Mesodermal cell (in vitro differentiated cells): ENCODE data around the gene FNDC10.

Source experiments
- H3K27ac ChIP-seq: 2 replicates; pipeline ENCODE4 v1.7.0; 2013; ENCODE audit warnings: mild to moderate bottlenecking, low read depth, low read length, moderate library complexity; ENCODE audit not compliant: severe bottlenecking
- H3K36me3 ChIP-seq: 2 replicates; pipeline ENCODE4 v1.7.1; 2013; ENCODE audit warnings: mild to moderate bottlenecking, low read length, moderate library complexity; ENCODE audit not compliant: control insufficient read depth, insufficient read depth
- H3K4me1 ChIP-seq: one replicate; pipeline ENCODE4 v1.7.1; 2013; ENCODE audit warnings: mild to moderate bottlenecking, low read length; ENCODE audit not compliant: insufficient read depth, control insufficient read depth, poor library complexity, severe bottlenecking
- H3K4me3 ChIP-seq: 2 replicates; pipeline ENCODE4 v1.7.0; 2013; ENCODE audit warnings: low read length, control low read depth, mild to moderate bottlenecking; ENCODE audit not compliant: insufficient read depth, poor library complexity, severe bottlenecking; ENCODE audit errors: extremely low read depth
- H3K9me3 ChIP-seq: 2 replicates; pipeline ENCODE4 v1.7.1; 2013; ENCODE audit warnings: mild to moderate bottlenecking, low read length, moderate library complexity; ENCODE audit not compliant: control insufficient read depth
- WGBS, 2 experiments: methylation state at CpG; one replicate each; pipeline ENCODE4 v1.1.5; 2013; ENCODE audit warnings: missing lambda C conversion rate in 2 of 2; ENCODE audit not compliant: insufficient coverage in 2 of 2; 5-methylcytosine and 5-hydroxymethylcytosine counted together

FNDC10 gene

DNA sequence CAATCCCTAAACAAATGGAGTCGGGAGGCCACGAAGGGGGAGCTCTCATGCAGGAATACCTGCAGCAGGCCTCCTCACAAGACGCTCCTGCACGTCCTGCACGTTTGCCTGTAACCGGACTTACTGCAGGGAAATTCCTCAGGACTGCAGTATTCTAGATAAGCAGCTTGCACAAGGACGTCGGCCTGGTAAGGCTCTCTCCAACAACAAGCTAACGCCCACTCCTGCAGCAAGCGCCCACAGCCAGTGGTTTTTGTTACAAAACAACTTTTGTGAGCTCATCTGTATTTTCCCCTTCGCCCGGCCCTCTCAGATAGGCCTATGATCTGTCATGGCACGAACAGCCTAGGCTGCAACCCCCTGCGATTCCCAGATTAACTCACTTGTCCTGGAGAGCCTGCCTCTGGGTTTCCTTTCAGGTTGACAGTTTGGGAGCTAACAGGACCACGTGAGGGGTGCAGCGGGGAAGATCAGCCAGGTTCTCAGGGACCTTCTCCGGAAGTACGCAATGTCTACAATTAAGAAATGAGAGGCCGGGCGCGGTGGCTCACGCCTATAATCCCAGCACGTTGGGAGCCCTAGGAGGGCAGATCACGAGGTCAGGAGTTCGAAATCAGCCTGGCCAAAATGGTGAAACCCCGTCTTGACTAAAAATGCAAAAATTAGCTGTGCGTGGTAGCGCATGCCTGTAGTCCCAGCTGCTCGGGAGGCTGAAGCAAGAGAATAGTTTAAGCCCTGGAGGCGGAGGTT, 14.4 kb upstream of the FNDC10 start:
- Histone ChIP-seq H3K9me3 (no peaks in the 10 kb centered on the region), H3K36me3 (peaks cover 22% of the 10 kb centered on the region), H3K27ac (peak overlapping the region; percentile 100), H3K4me3 (peak overlapping the region; percentile 79), H3K4me1 (peaks cover 18% of the 10 kb centered on the region)
- WGBS, 2 experiments, result 48 to 50% methylated on average over 30 of the region's 30 CpGs

DNA sequence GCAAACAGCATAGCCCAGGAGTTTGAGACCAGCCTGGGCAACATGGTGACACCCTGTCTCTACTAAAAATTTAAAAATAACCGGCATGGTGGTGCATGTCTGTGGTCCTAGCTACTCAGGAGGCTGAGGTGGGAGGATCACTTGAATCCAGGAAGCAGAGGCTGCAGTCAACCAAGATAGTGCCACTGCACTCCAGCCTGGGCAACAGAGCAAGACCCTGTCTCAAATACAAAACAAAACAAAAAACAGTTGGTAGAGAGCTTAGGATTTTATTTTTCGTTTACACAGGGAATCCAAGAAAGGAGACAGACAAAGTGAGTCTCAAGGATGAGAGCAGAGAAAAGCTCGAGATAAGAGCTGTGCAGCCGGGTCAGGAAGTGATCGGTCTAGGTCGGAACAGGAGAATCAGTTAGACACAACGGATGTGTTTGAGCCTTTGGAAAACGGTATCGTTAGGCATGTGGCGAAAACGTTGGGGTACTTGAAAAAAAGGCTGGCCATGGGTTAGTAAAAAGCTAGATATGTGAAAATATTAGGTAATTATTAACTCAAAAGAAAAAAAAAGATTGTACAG, 13.7 kb upstream of the FNDC10 start:
- Histone ChIP-seq H3K4me1 (peaks cover 18% of the 10 kb centered on the region), H3K36me3 (peaks cover 18% of the 10 kb centered on the region), H3K4me3 (peak overlapping the region; percentile 79), H3K27ac (no peak overlapping the region), H3K9me3 (no peaks in the 10 kb centered on the region)
- WGBS, 2 experiments, result 82 to 88% methylated on average over 11 of the region's 11 CpGs

DNA sequence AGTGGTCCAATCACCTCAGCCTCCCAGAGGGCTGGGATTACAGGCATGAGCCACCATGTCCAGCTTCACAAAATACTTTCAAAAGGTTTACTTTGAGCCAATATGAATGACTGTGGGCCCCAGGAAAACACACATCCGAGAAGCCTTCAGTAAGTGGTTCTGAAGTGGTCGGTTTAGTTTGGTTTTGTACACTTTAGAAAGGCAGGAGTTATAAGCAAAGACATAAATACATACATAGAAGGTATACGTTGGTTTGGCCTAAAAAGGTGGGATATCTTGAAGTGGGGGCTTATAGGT, 12.1 kb upstream of the FNDC10 start:
- WGBS, 2 experiments, result no CpG with 5 or more reads among the region's 3 CpGs
- Histone ChIP-seq H3K4me1 (peaks cover 16% of the 10 kb centered on the region), H3K36me3 (peaks cover 4% of the 10 kb centered on the region), H3K4me3 (no peak overlapping the region), H3K27ac (no peak overlapping the region), H3K9me3 (no peaks in the 10 kb centered on the region)

DNA sequence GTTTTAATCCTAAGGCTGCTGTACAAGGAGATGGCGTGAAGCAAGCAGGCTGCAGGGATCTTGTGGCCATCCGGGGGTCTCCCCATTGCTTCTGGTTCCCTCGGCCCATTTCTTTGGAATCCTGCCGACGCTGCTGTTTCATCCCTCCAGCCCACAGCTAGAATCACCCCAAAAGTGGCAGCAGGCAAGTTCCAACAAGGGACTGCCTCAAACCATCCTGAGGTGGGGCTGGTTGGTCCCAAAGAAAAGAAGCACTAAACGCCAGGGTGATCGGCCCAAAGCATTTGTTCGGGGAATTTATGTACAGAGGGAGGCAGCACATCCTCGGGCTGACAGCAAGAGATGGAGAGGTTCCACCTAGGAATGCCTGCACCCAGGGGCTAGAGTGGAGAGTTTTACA, 10.9 kb upstream of the FNDC10 start:
- no peak overlapping the region for H3K27ac ChIP-seq
- H3K9me3 ChIP-seq, result no peaks in the 10 kb centered on the region
- peaks cover 13% of the 10 kb centered on the region for H3K4me1 ChIP-seq
- WGBS, 2 experiments, result 88 to 89% methylated on average over 8 to 9 of the region's 9 CpGs
- no peak overlapping the region for H3K4me3 ChIP-seq
- peaks cover 2% of the 10 kb centered on the region for H3K36me3 ChIP-seq

DNA sequence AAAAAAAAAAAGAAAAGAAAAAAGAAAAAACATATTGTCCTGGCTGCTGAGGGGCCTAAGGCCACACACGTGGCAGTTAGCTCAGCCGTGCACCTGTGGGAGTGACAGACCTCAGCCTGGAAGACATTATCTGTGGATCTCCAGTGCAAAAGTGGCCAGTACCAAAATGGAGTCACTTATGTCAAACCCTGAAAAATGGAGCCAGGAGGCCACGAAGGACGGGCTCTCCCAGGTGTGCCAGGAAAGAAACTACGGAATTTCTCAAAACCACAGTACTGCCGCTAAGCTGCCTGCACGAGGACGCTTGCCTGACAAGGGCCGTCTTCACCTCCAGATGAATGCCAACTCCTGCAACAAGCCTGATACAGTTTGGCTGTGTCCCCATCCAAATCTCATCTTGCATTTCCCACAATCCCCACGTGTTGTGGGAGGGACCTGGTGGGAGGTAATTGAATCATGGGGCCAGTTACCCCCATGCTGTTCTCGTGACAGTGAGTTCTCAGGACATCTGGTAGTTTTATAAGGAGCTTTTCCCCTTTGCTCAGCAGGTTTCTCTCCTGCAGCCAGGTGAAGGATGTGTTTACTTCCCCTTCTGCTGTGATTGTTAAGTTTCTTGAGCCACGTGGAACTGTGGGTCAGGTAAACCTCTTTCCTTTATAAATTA, 10.0 kb upstream of the FNDC10 start:
- no peak overlapping the region for H3K4me3 ChIP-seq
- no peak overlapping the region for H3K27ac ChIP-seq
- no peaks in the 10 kb centered on the region for H3K9me3 ChIP-seq
- peaks cover 2% of the 10 kb centered on the region for H3K36me3 ChIP-seq
- H3K4me1 ChIP-seq, result peaks cover 13% of the 10 kb centered on the region
- 79 to 80% methylated on average over 10 to 11 of the region's 12 CpGs for WGBS, 2 experiments

DNA sequence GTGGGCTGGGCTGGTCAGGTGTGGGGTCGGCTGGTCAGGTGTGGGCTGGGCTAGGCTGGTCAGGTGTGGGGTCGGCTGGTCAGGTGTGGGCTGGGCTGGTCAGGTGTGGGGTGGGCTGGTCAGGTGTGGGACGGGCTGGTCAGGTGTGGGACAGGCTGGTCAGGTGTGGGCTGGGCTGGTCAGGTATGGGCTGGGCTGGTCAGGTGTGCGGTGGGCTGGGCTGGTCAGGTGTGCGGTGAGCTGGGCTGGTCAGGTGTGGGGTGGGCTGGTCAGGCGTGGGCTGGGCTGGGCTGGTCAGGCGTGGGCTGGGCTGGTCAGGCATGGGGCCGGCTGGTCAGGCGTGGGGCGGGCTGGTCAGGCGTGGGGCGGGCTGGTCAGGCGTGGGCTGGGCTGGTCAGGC, 6.3 kb upstream of the FNDC10 start:
- 97 to 100% methylated on average over 6 to 9 of the region's 13 CpGs for WGBS, 2 experiments
- Histone ChIP-seq H3K4me3 (no peak overlapping the region), H3K36me3 (no peaks in the 10 kb centered on the region), H3K4me1 (peaks cover 4% of the 10 kb centered on the region), H3K27ac (no peak overlapping the region), H3K9me3 (no peaks in the 10 kb centered on the region)

DNA sequence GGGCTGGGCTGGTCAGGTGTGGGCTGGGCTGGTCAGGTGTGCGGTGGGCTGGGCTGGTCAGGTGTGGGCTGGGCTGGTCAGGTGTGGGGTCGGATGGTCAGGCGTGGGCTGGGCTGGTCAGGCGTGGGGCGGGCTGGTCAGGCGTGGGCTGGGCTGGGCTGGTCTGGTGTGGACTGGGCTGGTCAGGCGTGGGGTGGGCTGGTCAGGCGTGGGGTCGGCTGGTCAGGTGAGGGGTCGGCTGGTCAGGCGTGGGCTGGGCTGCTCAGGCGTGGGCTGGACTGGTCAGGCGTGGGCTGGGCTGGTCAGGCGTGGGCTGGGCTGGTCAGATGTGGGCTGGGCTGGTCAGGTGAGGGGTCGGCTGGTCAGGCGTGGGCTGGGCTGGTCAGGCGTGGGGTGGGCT, 5.8 kb upstream of the FNDC10 start:
- H3K9me3 ChIP-seq, result no peaks in the 10 kb centered on the region
- no peak overlapping the region for H3K4me3 ChIP-seq
- WGBS, 2 experiments, result 87 to 95% methylated on average over 6 to 16 of the region's 17 CpGs
- H3K4me1 ChIP-seq, result peaks cover 4% of the 10 kb centered on the region
- H3K27ac ChIP-seq, result no peak overlapping the region
- H3K36me3 ChIP-seq, result no peaks in the 10 kb centered on the region

DNA sequence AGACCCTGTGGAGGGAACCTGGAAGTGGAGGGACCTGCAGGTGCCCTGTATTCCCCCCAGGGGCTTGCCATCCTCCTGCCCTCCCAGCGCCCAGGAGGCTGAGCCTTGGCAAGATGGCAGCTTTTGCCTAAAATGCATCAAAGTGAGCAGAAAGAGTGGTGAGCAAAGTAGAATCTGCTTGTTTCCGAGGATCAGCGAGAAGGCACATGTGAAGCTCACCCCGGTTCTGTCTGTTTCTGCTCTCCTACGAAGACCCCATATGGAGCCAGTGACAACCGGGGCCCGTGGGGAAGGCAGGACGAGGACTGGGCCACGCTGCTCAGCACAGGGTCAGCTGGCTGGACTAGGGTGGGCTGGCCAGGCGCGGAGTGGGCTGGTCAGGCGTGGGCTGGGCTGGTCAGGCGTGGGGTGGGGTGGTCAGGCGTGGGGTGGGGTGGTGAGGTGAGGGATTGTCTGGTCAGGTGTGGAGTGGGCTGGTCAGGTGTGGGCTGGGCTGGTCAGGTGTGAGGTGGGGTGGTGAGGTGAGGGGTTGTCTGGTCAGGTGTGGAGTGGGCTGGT, 5.2 kb upstream of the FNDC10 start:
- Histone ChIP-seq H3K4me1 (no peaks in the 10 kb centered on the region), H3K36me3 (no peaks in the 10 kb centered on the region), H3K4me3 (no peak overlapping the region), H3K27ac (no peak overlapping the region), H3K9me3 (no peaks in the 10 kb centered on the region)
- WGBS, 2 experiments, result 86 to 91% methylated on average over 8 to 14 of the region's 14 CpGs

DNA sequence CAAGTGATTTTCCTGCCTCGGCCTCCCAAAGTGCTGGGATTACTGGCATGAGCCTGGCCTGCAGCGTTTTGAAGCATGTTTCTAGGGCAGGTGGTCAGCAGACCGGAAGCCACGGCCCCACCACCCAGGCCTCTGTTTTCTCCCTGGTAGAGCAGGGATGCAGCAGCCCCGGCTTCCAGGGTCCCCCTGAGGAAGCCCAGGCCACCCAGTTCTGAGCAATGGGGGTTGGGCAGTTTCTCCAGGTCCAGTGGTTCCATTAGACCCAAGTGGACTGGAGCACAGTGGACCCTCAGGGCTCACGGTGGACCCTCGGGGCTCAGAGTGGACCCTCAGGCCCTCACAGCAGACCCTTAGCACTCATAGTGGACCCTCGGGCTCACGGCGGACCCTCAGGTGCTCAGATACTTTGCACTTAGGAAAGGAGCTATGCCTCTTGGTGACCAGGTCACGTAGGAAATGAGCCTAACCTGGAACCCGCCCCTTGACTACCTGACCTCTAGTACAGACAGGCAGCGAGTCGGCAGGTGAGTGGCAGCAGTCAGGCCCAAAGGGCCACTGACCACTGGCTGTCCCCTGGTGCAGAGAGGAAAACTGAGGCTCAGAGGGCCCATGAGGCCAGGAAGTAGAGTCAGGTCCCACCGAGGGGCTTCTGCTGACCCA, 4.6 kb upstream of the FNDC10 start:
- no peaks in the 10 kb centered on the region for H3K9me3 ChIP-seq
- WGBS, 2 experiments, result 78 to 87% methylated on average over 14 to 15 of the region's 15 CpGs
- no peak overlapping the region for H3K27ac ChIP-seq
- H3K4me1 ChIP-seq, result no peaks in the 10 kb centered on the region
- H3K4me3 ChIP-seq, result no peak overlapping the region
- no peaks in the 10 kb centered on the region for H3K36me3 ChIP-seq

DNA sequence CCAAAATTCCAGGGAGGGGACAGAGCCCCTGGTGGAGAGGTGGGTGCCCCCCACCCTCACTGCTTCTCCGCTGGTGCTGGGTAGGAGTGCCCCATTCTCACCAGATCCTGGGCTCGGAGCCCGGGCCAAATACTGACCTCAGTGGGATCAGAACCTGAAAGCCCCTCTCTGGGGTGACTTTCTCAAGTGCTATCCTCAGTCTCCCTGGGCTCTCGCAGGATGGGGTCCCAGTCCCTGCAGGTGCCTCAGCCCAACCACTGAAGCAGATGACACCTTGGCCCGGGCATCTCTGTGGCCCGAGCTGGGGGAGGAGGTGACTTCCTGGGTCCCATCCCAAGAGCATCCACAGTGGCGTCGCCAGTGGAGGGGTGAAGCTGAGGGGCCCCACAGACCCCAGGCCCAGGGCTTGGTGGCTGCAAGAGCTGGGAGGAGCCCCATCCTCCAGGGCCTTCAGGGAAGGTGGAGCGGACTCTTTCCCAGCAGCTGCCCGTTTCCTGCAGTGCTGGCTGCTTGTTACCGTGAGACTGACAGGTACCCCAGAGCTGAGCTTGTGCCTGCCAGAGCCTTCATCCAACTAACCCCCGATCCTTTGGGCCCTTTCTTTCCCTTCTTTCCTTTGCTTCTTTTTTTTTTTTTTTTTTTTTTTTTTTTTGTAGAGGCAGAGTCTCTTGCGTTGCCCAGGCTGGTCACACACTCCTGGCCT, 3.9 kb upstream of the FNDC10 start:
- Histone ChIP-seq H3K27ac (no peak overlapping the region), H3K9me3 (no peaks in the 10 kb centered on the region), H3K4me1 (no peaks in the 10 kb centered on the region), H3K4me3 (no peak overlapping the region), H3K36me3 (no peaks in the 10 kb centered on the region)
- WGBS, 2 experiments, result 77 to 81% methylated on average over 7 to 11 of the region's 13 CpGs
